ENCODE measurements around the gene CMTM4.

DNA sequence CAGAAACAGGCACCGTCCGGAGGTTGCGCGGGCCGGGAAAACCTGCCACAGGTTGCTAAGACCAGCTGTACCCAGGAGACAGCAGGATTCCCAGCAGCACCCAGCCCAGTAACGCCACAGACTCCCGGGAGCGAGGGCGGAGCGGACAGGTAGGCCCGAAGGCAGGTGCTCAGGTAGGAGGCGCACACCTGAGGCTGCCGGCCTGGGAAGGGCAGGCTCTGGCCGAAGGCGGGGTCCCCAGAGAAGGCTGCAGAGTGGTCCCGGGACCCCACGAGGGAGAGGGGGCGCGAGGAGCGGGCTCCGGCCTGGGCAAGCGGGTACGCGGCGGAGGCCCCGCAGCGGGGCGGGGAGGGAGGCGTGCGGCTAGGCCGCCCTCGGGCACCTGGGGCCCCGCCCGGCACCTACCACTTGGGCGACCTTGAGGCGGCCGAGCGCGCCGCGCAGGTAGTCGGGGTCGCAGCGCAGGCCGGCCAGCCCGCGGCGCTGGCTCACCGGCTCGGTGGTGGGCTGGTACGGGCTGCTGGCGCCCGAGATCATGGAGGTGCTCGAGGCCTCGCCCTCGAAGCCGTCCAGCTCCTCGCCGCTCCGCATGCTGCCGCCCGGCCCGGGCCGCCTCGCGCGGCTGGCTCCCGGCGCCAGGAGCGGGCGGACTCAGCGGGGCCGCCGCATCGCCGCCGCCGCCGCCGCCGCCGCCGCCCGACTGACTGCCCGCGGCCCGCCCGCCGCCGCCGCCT, 441 bp downstream of the CMTM4 start:
- TF ChIP-seq POLR2A (IDR thresholded peaks at IDR 0.05; ENCODE audit: low read length) = no peak
- no peak for TF ChIP-seq GATA1 (IDR thresholded peaks at IDR 0.05; ENCODE audit: low read depth, low read length)

Data from erythroblast (primary cell).